GM10248 (cell line): ENCODE data around the gene FN1.

ENCODE experiments used
- CTCF ChIA-PET: fragments of 300-600 bp; sonication (Branson Sonifier 250); formaldehyde crosslinking; extraction: SDS; loops from one replicate; lab custom pipeline; 2021; ENCODE audit warnings: antibody characterized with exemption; lab: Yijun Ruan, JAX
- POLR2A ChIA-PET: fragments of 350-650 bp; sonication (Branson Sonifier 250); formaldehyde crosslinking; extraction: SDS; loops from one replicate; lab custom pipeline; 2020; ENCODE audit warnings: antibody characterized with exemption; lab: Yijun Ruan, JAX
- DNase-seq: peaks from one replicate; pipeline ENCODE4 v3.0.0; 2012; ENCODE audit errors: extremely low spot score
- TF ChIP-seq, protein P1 (sequence below): IDR thresholded peaks from 2 replicates; pipeline ENCODE4 v1.5.1; 2012; ENCODE audit warnings: mild to moderate bottlenecking, low read depth; ENCODE audit errors: extremely low read depth, missing control alignments, control extremely low read depth

The FN1 gene

DNA sequence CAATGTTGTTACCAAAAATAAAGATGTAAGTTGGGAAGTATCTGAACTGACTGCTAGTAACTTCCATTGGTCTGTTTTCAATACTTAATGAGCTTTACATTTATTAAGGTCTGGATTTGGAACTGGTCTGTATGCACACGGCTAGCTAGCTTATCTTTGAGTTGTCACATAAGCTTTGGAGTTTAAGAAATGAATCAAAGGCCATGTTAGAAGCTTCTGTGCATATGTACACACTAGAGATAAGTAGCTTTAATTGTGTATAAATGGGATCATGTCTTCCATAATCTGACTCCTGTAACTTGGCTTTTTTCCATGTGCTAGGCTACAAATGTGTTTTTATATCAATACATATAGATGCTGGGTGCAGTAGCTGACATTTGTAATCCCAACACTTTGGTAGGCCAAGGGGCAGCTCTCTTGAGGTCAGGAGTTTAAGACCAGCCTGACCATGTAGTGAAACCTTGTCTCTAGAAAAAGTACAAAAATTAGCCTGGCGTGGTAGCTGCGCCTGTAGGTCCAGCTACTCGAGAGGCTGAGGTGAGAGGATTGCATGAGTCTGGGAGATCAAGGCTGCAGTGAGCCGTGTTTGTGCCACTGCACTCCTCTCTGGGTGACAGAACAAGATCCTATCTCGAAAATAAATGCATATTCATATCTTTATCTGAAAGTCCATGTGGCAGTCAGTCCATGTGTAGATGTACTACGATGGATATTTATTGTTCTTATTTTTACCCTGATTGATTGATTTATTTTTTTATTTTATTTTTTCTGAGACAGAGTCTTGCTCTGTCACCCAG lies 96.8 kb downstream of the FN1 start:
- CTCF ChIA-PET, result interaction anchor here (1.2 to 1.6 kb wide), 2 partner anchors 11 to 490 kb away, joined by 3 to 4 read pairs; no protein-coding TSS in a partner anchor
- TF ChIP-seq, protein P1, sequence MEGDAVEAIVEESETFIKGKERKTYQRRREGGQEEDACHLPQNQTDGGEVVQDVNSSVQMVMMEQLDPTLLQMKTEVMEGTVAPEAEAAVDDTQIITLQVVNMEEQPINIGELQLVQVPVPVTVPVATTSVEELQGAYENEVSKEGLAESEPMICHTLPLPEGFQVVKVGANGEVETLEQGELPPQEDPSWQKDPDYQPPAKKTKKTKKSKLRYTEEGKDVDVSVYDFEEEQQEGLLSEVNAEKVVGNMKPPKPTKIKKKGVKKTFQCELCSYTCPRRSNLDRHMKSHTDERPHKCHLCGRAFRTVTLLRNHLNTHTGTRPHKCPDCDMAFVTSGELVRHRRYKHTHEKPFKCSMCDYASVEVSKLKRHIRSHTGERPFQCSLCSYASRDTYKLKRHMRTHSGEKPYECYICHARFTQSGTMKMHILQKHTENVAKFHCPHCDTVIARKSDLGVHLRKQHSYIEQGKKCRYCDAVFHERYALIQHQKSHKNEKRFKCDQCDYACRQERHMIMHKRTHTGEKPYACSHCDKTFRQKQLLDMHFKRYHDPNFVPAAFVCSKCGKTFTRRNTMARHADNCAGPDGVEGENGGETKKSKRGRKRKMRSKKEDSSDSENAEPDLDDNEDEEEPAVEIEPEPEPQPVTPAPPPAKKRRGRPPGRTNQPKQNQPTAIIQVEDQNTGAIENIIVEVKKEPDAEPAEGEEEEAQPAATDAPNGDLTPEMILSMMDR, result no peak
- DNase-seq, result no peak
- POLR2A ChIA-PET, result no interaction called here

DNA sequence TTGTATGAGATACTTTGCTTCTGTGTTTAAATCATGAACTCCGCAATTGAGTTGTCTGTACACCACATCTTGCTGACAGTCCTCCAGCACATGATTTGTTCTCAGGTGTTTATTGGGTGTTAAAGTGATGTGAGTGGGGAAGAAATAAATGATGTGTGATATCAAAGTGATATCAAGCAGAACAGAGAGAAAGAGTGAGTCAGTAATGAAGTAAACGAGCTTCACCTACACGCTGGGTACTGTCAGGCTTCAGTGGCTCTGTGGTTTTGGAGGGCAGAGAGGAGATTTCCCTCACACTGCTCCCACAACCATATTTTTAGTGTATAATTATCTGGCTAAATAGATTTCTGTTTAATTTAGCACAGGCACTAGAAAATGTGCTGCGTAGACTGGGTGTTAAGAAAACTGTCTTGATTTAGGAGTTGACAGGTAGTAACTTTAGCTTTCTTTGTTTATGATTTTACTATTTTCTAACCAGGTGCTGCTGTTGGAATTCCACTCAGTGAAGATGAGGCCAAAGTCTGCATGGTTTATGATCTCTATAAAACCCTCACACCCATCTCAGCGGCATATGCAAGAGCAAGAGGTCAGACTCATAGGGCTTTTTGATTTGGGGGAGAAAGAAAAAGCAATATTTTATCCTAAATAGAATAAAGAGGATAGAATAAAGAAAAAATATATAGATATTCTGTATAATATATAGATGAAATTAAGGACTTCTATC lies 102.8 kb downstream of the FN1 start:
- POLR2A ChIA-PET, result no interaction called here
- CTCF ChIA-PET, result no interaction called here
- no peak for DNase-seq
- TF ChIP-seq, protein P1, result no peak

DNA sequence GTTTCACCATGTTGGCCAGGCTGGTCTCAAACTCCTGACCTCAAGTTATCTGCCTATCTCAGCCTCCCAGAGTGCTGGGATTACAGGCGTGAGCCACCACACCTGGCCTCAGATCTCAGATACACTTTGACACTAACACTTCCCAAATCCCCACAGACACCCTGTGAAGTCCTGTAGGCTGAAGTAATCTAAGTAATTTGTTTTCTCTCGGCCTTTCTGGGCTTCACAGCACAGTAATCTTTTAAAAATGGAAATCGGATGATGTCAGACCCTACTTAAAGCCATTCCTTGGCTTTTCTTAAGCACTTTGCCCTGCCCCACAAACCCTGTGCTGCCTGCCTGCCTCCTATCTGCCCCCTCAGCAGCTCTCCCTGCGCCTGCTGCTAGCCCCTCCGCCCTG lies 107.8 kb downstream of the FN1 start:
- ChIA-PET CTCF (interaction anchor here (1.5 to 1.7 kb wide), 2 partner anchors 11 to 18 kb away, joined by 4 read pairs; no protein-coding TSS in a partner anchor), POLR2A (no interaction called here)
- TF ChIP-seq, protein P1, result no peak
- no peak for DNase-seq

DNA sequence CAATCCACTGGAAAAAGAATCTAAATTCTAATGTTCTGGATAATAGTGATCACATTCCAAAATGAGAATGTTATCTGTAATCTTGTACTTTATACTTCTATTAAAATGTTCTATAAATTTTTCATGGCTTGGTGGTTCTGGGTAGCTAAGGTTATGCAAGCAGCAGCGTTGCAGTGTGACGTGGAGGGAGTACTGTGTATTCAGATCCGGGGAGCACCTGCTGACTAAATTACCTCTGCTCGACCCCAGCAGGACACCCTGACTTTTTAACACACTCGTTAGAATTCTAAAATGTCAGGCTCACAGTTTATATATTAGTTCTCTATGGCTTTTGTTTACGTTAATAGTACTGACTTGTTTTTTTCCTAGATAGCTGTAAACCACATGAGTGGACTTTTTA lies 111.1 kb downstream of the FN1 start:
- TF ChIP-seq, protein P1, result no peak
- no peak for DNase-seq
- ChIA-PET CTCF (interaction anchor here (1.3 to 2.9 kb wide), 4 partner anchors 9 to 20 kb away, joined by 3 to 11 read pairs (median 4); partner anchors contain the start of gene ATIC), POLR2A (no interaction called here)

DNA sequence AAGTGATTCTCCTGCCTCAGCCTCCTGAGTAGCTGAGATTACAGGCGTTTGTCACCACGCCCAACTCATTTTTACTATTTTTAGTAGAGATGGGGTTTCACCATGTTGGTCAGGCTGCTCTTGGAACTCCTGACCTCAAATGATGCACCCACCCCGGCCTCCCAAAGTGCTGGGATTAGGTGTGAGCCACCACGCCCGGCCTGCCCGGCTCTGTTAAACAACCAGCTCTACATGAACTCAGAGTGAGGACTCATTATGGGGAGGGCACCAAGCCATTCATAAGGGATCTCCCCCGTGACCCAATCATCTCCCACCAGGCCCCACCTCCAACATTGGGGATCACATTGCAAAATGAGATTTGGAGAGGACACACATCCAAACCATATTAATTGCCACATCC lies 115.2 kb downstream of the FN1 start:
- CTCF ChIA-PET, result interaction anchor here (1.5 kb wide), 1 partner anchor 25 kb away, joined by 3 read pairs; no protein-coding TSS in a partner anchor
- DNase-seq, result no peak
- POLR2A ChIA-PET, result no interaction called here
- TF ChIP-seq, protein P1, result no peak

DNA sequence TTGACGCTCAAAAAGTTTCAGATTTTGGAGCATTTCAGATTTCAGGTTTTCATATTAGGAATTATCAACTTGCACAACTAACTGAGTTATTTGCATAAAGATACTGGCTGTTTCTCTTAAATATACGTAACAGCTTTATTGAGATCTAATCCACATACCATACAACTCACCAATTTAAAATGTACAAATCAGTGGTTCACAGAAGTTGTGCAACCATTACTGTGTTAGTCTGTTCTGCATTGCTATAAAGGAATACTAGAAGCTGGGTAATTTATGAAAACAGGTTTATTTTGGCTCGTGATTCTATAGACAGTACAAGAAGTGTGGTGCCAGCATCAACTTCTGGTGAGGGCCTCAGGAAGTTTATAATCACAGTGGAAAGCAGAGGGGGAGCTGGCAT lies 115.8 kb downstream of the FN1 start:
- TF ChIP-seq, protein P1, result no peak
- ChIA-PET CTCF (interaction anchor here (1.3 to 1.5 kb wide), 2 partner anchors 26 to 48 kb away, joined by 3 to 5 read pairs; no protein-coding TSS in a partner anchor), POLR2A (no interaction called here)
- no peak for DNase-seq
